H1 (cell line): Measurements from ENCODE around the gene MAPRE3. TPM values are rescaled to one million over a fixed set of nuclear protein-coding genes. Genes with fewer than 3 reads are reported as not detected.
A peak's percentile ranks its signal among the peaks of the same experiment; 100 is the strongest.

Source experiments
- CTCF ChIA-PET: fragments of 300-600 bp; sonication (Branson Sonifier 250); formaldehyde crosslinking; loops from one replicate; lab custom pipeline; 2021; ENCODE audit not compliant: partially characterized antibody; lab: Charles Lee
- POLR2A ChIA-PET: fragments of 300-600 bp; sonication (Branson Sonifier 250); formaldehyde crosslinking; loops from one replicate; lab custom pipeline; 2021; ENCODE audit warnings: inconsistent platforms; ENCODE audit not compliant: partially characterized antibody; lab: Charles Lee
- DNase-seq, 2 experiments: peaks; one replicate each; pipeline versions ENCODE4 v3.0.0 to v3.0.0-alpha.2; 2010 to 2022; ENCODE audit warnings: low spot score in 2 of 2, low read depth in 1 of 2, mixed read lengths in 1 of 2
- FAIRE-seq: peaks from 2 replicates; lab custom pipeline; 2011; peaks lifted over from hg19 to GRCh38; lab: Jason Lieb, UNC
- H2AFZ ChIP-seq: 2 replicates; pipeline ENCODE4 v1.8.1; 2012; ENCODE audit warnings: low read length, inconsistent platforms
- H2AK5ac ChIP-seq: 2 replicates; pipeline ENCODE4 v1.6.1; 2013; ENCODE audit warnings: low read depth, low read length
- H2BK120ac ChIP-seq: replicated peaks from 2 replicates; pipeline ENCODE3; 2013; ENCODE audit warnings: low read depth, low read length, inconsistent platforms
- H2BK12ac ChIP-seq: 2 replicates; pipeline ENCODE4 v1.6.1; 2013; ENCODE audit warnings: low read depth, low read length
- H2BK15ac ChIP-seq: 2 replicates; pipeline ENCODE4 v1.6.1; 2013; ENCODE audit warnings: low read length
- H2BK20ac ChIP-seq: 2 replicates; pipeline ENCODE4 v1.6.1; 2013; ENCODE audit warnings: low read length
- H2BK5ac ChIP-seq: 2 replicates; pipeline ENCODE4 v1.6.1; 2013; ENCODE audit warnings: low read depth, low read length
- H3K14ac ChIP-seq: 2 replicates; pipeline ENCODE4 v1.6.1; 2013; ENCODE audit warnings: inconsistent platforms; ENCODE audit not compliant: insufficient read length
- H3K18ac ChIP-seq: 2 replicates; pipeline ENCODE4 v1.6.1; 2013; ENCODE audit warnings: low read length; ENCODE audit errors: extremely low read depth
- H3K23ac ChIP-seq: 2 replicates; pipeline ENCODE4 v1.6.1; 2013; ENCODE audit warnings: inconsistent platforms; ENCODE audit not compliant: insufficient read length
- H3K23me2 ChIP-seq: 2 replicates; pipeline ENCODE4 v1.6.1; 2013; ENCODE audit warnings: low read depth, low read length
- H3K27ac ChIP-seq: 2 replicates; pipeline ENCODE4 v1.6.1; 2011; ENCODE audit warnings: low read depth, low read length, inconsistent platforms
- H3K27me3 ChIP-seq, 4 experiments: replicated peaks in 1 of 4; 1 replicate in 1 of 4; 2 replicates in 3 of 4; pipeline versions ENCODE4 v1.6.1 to v1.8.1; 2011 to 2013; ENCODE audit warnings: low read length in 3 of 4, mild to moderate bottlenecking in 3 of 4, inconsistent platforms in 2 of 4, mixed read lengths in 2 of 4, moderate library complexity in 1 of 4; ENCODE audit not compliant: control insufficient read depth in 3 of 4, insufficient read depth in 3 of 4; ENCODE audit errors: extremely low read depth in 1 of 4
- H3K36me3 ChIP-seq, 4 experiments: 2 replicates each; pipeline versions ENCODE4 v1.6.1 to v1.8.1; 2011 to 2013; ENCODE audit warnings: mild to moderate bottlenecking in 4 of 4, low read length in 3 of 4, moderate library complexity in 2 of 4, control low read depth in 1 of 4, inconsistent platforms in 1 of 4; ENCODE audit not compliant: insufficient read depth in 4 of 4, control insufficient read depth in 2 of 4
- H3K4ac ChIP-seq: replicated peaks from 2 replicates; pipeline ENCODE3; 2013; ENCODE audit warnings: low read length, low read depth, mixed read lengths, inconsistent platforms; ENCODE audit not compliant: insufficient read length
- H3K4me1 ChIP-seq, 4 experiments: replicated peaks in 1 of 4; 1 replicate in 1 of 4; 2 replicates in 3 of 4; pipeline versions ENCODE4 v1.6.1 to v1.8.1; 2011 to 2013; ENCODE audit warnings: low read length in 3 of 4, inconsistent platforms in 2 of 4, mixed read lengths in 1 of 4; ENCODE audit not compliant: insufficient read depth in 4 of 4, control insufficient read depth in 3 of 4
- H3K4me2 ChIP-seq, 2 experiments: 2 replicates each; pipeline versions ENCODE4 v1.6.1 to v1.8.1; 2011 to 2013; ENCODE audit warnings: low read depth in 2 of 2, low read length in 2 of 2, control low read depth in 1 of 2, inconsistent platforms in 1 of 2, mild to moderate bottlenecking in 1 of 2; ENCODE audit not compliant: insufficient read depth in 1 of 2
- H3K4me3 ChIP-seq, 4 experiments: fragments of 200-600, 300-600 bp in 1 of 4; sonication (generic), shearing (Covaris generic), sonication (Bioruptor Twin) in 1 of 4; 2 replicates each; pipeline versions ENCODE4 v1.5.1 to v1.8.1; 2011 to 2016; ENCODE audit warnings: low read length in 4 of 4, low read depth in 3 of 4, control low read depth in 2 of 4, inconsistent platforms in 2 of 4, mild to moderate bottlenecking in 2 of 4, mixed read lengths in 1 of 4, moderate library complexity in 1 of 4; ENCODE audit not compliant: insufficient read depth in 2 of 4; ENCODE audit errors: extremely low read depth in 1 of 4
- H3K56ac ChIP-seq: replicated peaks from 2 replicates; pipeline ENCODE3; 2013; ENCODE audit warnings: low read depth, mild to moderate bottlenecking, mixed read lengths, low read length, inconsistent platforms; ENCODE audit not compliant: insufficient read length
- H3K79me1 ChIP-seq: 2 replicates; pipeline ENCODE4 v1.6.1; 2013; ENCODE audit warnings: low read depth, low read length, control low read depth
- H3K79me2 ChIP-seq, 2 experiments: 2 replicates each; pipeline versions ENCODE4 v1.6.1 to v1.8.1; 2012 to 2013; ENCODE audit warnings: low read length in 2 of 2, mild to moderate bottlenecking in 2 of 2, inconsistent platforms in 1 of 2; ENCODE audit not compliant: insufficient read depth in 2 of 2, control insufficient read depth in 1 of 2
- H3K9ac ChIP-seq, 4 experiments: replicated peaks in 1 of 4; 1 replicate in 1 of 4; 2 replicates in 3 of 4; pipeline versions ENCODE4 v1.6.1 to v1.8.1; 2011 to 2013; ENCODE audit warnings: low read depth in 3 of 4, low read length in 3 of 4, control low read depth in 2 of 4, mild to moderate bottlenecking in 2 of 4, moderate library complexity in 2 of 4, inconsistent platforms in 1 of 4; ENCODE audit errors: extremely low read depth in 1 of 4
- H3K9me3 ChIP-seq, 2 experiments: 2 replicates each; pipeline versions ENCODE4 v1.6.1 to v1.8.1; 2012 to 2013; ENCODE audit warnings: mild to moderate bottlenecking in 2 of 2, moderate library complexity in 2 of 2, control low read depth in 1 of 2, inconsistent platforms in 1 of 2, low read depth in 1 of 2, low read length in 1 of 2, mixed read lengths in 1 of 2; ENCODE audit not compliant: insufficient read depth in 2 of 2
- H4K20me1 ChIP-seq, 2 experiments: replicated peaks in 1 of 2; 2 replicates each; pipeline versions ENCODE3 to v1.8.1; 2011 to 2013; ENCODE audit warnings: inconsistent platforms in 2 of 2, low read length in 2 of 2, mild to moderate bottlenecking in 1 of 2; ENCODE audit not compliant: insufficient read depth in 2 of 2, control insufficient read depth in 1 of 2
- H4K5ac ChIP-seq: 2 replicates; pipeline ENCODE4 v1.6.1; 2013; ENCODE audit warnings: low read length, low read depth, mixed read lengths, inconsistent platforms; ENCODE audit not compliant: insufficient read length
- H4K8ac ChIP-seq: 2 replicates; pipeline ENCODE4 v1.8.0; 2013; ENCODE audit warnings: mild to moderate bottlenecking, moderate library complexity, low read length, inconsistent platforms; ENCODE audit not compliant: insufficient read depth; ENCODE audit errors: extremely low read depth
- H4K91ac ChIP-seq: replicated peaks from 2 replicates; pipeline ENCODE3; 2013; ENCODE audit warnings: low read length, mixed read lengths, inconsistent platforms; ENCODE audit not compliant: insufficient read length
- BRCA1 ChIP-seq: IDR thresholded peaks from 2 replicates; pipeline ENCODE4 v1.6.1; 2012; ENCODE audit warnings: low read depth, low read length, improper control_type of control experiment
- CTCF ChIP-seq, 3 experiments: IDR thresholded peaks; 1 replicate in 2 of 3; 2 replicates in 1 of 3; pipeline versions ENCODE4 v1.5.1 to v1.6.1; 2011; ENCODE audit warnings: low read length in 3 of 3, mild to moderate bottlenecking in 3 of 3, inconsistent platforms in 2 of 3, low read depth in 1 of 3, moderate library complexity in 1 of 3; ENCODE audit not compliant: insufficient read depth in 1 of 3; ENCODE audit errors: control extremely low read depth in 1 of 3
- WGBS, 2 experiments: shearing (Covaris generic) in 1 of 2; methylation state at CpG; one replicate each; pipeline versions ENCODE4 v1.1.6 to v1.1.7; 2013 to 2015; ENCODE audit warnings: low lambda C conversion rate in 2 of 2, mixed read lengths in 2 of 2, inconsistent platforms in 1 of 2, low coverage in 1 of 2, missing lambda C conversion rate in 1 of 2; ENCODE audit not compliant: insufficient replicate concordance in 2 of 2, insufficient coverage in 1 of 2, insufficient read length in 1 of 2; ENCODE audit errors: extremely low coverage in 1 of 2, missing lambda C conversion rate in 1 of 2; 5-methylcytosine and 5-hydroxymethylcytosine counted together
- polyA plus RNA-seq, 7 experiments: library from polyadenylated mRNA; depleted of rRNA in 3 of 7; stranded (reverse) in 5 of 7; unstranded in 2 of 7; fragments of >200 nt in 5 of 7; fragments of 200-250 nt in 2 of 7; gene quantifications; 1 replicate in 5 of 7; 2 replicates in 1 of 7; 4 replicates in 1 of 7; pipeline versions ENCODE4 v1.2.1 to v1.2.3, GENCODE V29; 2011 to 2013; ENCODE audit warnings: missing spikeins in 2 of 7, mixed read lengths in 2 of 7
- total RNA-seq: library from RNA; stranded (reverse); fragmentation: NEBNext Ultra II Directional; extraction: Animal tissue kit (Norgen Biotek cat#: 25700); gene quantifications from 2 replicates; pipeline ENCODE4 v1.2.1, GENCODE V29; 2021

Gene MAPRE3
- total and polyA plus RNA-seq, 2 of the 8 experiments (the other 6 are each of a cell fraction or from before 2014, with no cell fraction given) = 4.9 to 6.6 TPM

GRCh38 chr2:26982102-26982742 is 11.8 kb downstream of the MAPRE3 start:
- no peak for DNase-seq
- no peak overlapping the region for H2BK12ac ChIP-seq
- no peak overlapping the region for H4K8ac ChIP-seq
- H3K18ac ChIP-seq = no peak overlapping the region
- no peak overlapping the region for H3K4me2 ChIP-seq
- no peaks in the 10 kb centered on the region for H3K36me3 ChIP-seq
- H3K9me3 ChIP-seq = no peaks in the 10 kb centered on the region
- no peak overlapping the region for H3K9ac ChIP-seq
- H3K23me2 ChIP-seq = no peaks in the 10 kb centered on the region; the same call in 1 of the 2 replicates
- no peak overlapping the region for H3K14ac ChIP-seq
- POLR2A ChIA-PET = interaction anchor here (0.9 to 2.2 kb wide), 2 partner anchors 11 to 13 kb away, joined by 4 to 12 read pairs; partner anchors contain the start of gene MAPRE3
- H2BK15ac ChIP-seq = no peak overlapping the region
- H2BK5ac ChIP-seq = no peak overlapping the region
- no peak for FAIRE-seq
- no peak overlapping the region for H3K4me3 ChIP-seq
- H4K5ac ChIP-seq = no peak overlapping the region
- 81% methylated on average over 2 of the region's 2 CpGs; no CpG with 5 or more reads in 1 of the 2 experiments for WGBS, 2 experiments
- no peak overlapping the region for H4K91ac ChIP-seq
- CTCF ChIA-PET = interaction anchor here (0.9 to 5.9 kb wide), 15 partner anchors 9 to 431 kb away, joined by 3 to 47 read pairs (median 11); no protein-coding TSS in a partner anchor
- H3K27ac ChIP-seq = no peak overlapping the region
- no peaks in the 10 kb centered on the region for H3K27me3 ChIP-seq
- no peak overlapping the region for H3K23ac ChIP-seq
- H2BK20ac ChIP-seq = no peak overlapping the region
- no peaks in the 10 kb centered on the region for H3K79me1 ChIP-seq
- H3K4me1 ChIP-seq = no peaks in the 10 kb centered on the region
- H3K79me2 ChIP-seq = no peaks in the 10 kb centered on the region
- H2BK120ac ChIP-seq = no peak overlapping the region
- H3K4ac ChIP-seq = no peak overlapping the region
- no peaks in the 10 kb centered on the region for H4K20me1 ChIP-seq
- H2AFZ ChIP-seq = 0 out of 2 replicates have a peak overlapping the region, but pooled peaks have one; percentile 76
- H2AK5ac ChIP-seq = no peak overlapping the region
- TF ChIP-seq BRCA1 (no peak), CTCF (IDR thresholded peaks at IDR 0.05; ENCODE audit: control extremely low read depth in 1 of 3, insufficient read depth in 1 of 3, low read depth in 1 of 3, low read length in 3 of 3) (peak in 2 of 3 experiments; percentile 35 to 58; a peak in 3 of 4 replicates)
- no peak overlapping the region for H3K56ac ChIP-seq
